IPS DF 6.9 (cell line): ENCODE data around the gene CARS1.
"Not testable (repeated sequence)": the region's sequence is repeated elsewhere in the genome, so short reads cannot be mapped to it uniquely, and the experiment has no call there.

Experiments used
- DNase-seq: peaks from one replicate; pipeline ENCODE4 v3.0.0-alpha.2; 2013; ENCODE audit warnings: low read depth, low spot score
- H3K27ac ChIP-seq: one replicate; pipeline ENCODE4 v1.5.1; 2013; ENCODE audit warnings: low read length, control low read depth
- H3K27me3 ChIP-seq: 2 replicates; pipeline ENCODE4 v1.6.1; 2013; ENCODE audit warnings: mild to moderate bottlenecking, low read length; ENCODE audit not compliant: control insufficient read depth, insufficient read depth
- H3K36me3 ChIP-seq: 2 replicates; pipeline ENCODE4 v1.6.1; 2013; ENCODE audit warnings: low read length; ENCODE audit not compliant: control insufficient read depth, insufficient read depth
- H3K4me1 ChIP-seq: 2 replicates; pipeline ENCODE4 v1.6.1; 2013; ENCODE audit warnings: low read length; ENCODE audit not compliant: control insufficient read depth, insufficient read depth
- H3K4me3 ChIP-seq: 2 replicates; pipeline ENCODE4 v1.5.1; 2013; ENCODE audit warnings: mild to moderate bottlenecking, low read length
- H3K9me3 ChIP-seq: 2 replicates; pipeline ENCODE4 v1.6.1; 2013; ENCODE audit warnings: low read length, inconsistent platforms; ENCODE audit not compliant: control insufficient read depth, insufficient read depth
- WGBS: extraction: QIAGEN DNeasy Blood & Tissue Kit; methylation state at CpG from one replicate; pipeline ENCODE4 v1.1.7; 2013; ENCODE audit warnings: mixed read lengths, missing lambda C conversion rate; ENCODE audit not compliant: insufficient read length, insufficient coverage; 5-methylcytosine and 5-hydroxymethylcytosine counted together

CARS1 gene

DNA sequence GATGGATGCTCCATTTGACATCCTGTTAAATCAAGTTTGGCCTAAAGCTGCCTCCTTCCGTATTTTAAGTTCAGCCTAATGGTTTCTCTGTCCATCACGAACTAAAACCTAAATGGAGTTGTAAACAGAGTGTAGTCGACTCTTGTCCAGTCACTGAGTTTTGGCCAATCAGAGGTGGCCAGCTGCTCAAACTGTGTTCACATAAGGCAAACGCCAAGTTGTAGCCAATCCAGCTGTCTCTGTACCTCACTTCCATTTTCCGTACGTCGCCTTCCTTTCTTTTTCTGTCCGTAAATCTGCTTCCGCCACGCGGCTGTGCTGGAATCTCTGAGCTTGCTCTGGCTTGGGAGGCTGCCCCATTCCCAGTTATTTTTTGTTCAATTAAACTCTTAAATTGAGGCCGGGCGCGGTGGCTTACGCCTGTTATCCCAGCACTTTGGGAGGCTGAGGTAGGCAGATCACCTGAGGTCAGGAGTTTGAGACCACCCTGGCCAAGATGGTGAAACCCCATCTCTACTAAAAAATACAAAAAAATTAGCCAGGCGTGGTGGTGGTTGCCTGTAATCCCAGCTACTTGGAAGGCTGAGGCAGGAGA, 20.7 kb upstream of the CARS1 start:
- no CpG with 5 or more reads among the region's 16 CpGs for WGBS
- DNase-seq, result no peak

DNA sequence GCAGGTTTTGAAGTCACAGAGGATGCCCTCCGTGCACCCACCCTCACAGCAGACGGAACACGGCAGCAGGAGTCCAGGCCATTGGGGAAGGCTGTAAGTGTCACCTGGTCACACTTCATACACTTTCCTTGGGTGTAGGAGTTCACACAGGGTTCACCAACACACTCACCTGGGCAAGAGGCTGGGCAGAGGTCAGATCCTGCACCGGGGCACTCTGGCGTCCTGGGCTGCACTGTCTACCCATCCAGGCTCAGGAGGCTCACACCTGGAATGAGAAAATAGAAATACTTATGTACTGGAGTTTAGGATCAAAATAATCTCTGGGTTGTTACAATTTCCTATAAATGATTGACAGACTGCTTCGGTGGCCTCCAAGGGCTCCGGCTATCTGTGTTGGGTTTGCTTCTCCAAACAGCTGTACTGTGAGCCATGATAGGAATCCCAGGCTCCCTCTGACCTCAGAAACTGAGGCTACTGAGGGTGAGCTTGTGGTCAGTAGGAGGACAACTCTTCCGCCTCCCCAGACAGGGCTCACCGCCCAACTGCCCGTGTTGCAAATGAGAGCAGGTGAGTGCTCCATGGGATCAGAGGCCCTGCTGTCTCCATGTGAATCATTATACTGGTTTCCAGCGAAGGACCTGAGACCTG, 20.1 kb upstream of the CARS1 start:
- Histone ChIP-seq H3K27me3 (no peaks in the 10 kb centered on the region), H3K4me3 (no peak overlapping the region), H3K4me1 (no peaks in the 10 kb centered on the region), H3K27ac (no peak overlapping the region), H3K36me3 (no peaks in the 10 kb centered on the region), H3K9me3 (no peaks in the 10 kb centered on the region)
- no peak for DNase-seq
- WGBS, result no CpG with 5 or more reads among the region's 11 CpGs

More for the DNA sequence above, 20.7 kb upstream of the CARS1 start:
- Histone ChIP-seq H3K4me1 (no peaks in the 10 kb centered on the region), H3K27me3 (no peaks in the 10 kb centered on the region), H3K36me3 (no peaks in the 10 kb centered on the region), H3K4me3 (no peak overlapping the region), H3K27ac (no peak overlapping the region), H3K9me3 (no peaks in the 10 kb centered on the region)

DNA sequence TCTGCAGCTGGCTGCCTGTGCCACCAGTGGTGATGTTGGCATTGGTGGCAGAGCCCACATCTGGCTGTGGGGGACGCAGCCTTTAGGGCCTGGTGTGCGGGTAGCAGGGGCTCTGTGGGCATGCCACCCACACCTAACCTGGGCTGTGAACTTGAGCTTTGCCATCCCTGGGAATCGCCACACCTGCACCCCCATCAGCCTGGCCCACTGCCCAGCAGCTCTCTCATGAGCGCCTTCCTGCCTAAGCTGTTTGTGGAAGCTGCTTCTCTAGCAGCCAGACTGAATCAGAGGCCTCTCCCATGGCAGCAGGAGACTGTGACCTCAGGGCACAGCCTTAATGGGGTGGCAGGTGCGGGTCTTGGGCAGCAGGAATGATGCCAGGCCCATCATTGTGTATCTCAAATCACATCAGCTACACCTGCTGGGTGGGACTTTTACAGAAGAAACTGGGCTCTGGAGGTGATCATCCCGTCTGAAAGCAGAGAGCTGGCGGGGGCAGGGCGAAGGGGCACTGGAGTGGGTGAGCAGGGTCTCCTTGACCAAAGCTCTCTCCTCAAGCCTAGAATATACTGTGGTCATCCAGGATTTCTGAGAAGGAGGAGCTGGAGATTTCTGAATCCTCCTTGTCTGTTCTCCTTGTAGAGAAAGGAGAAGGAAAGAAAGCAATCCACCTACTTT, 17.8 kb upstream of the CARS1 start:
- DNase-seq, result no peak
- WGBS, result no CpG with 5 or more reads among the region's 8 CpGs
- no peaks in the 10 kb centered on the region for H3K36me3 ChIP-seq
- H3K27ac ChIP-seq, result no peak overlapping the region
- H3K4me1 ChIP-seq, result no peaks in the 10 kb centered on the region
- no peaks in the 10 kb centered on the region for H3K27me3 ChIP-seq
- no peaks in the 10 kb centered on the region for H3K9me3 ChIP-seq
- no peak overlapping the region for H3K4me3 ChIP-seq

DNA sequence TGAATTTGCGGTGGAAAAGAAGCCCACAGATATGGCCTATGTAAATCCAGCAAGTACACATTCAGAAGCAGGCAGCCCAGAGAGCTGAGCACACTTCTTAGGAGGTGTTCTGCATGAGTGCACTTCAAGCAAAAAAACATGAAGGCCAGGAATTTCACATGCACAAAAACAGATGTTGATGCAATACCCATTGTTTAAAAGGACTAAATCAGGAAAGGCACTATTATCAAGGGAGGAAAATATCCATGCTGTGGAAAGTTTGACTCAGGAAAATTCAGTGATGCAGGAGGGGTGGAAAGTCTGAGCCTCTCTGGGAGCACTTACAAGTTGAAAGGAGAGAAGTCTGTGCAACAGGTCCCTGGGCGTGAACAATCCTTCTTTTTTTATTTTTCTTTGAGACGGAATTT, 15.8 kb upstream of the CARS1 start:
- DNase-seq, result no peak

DNA sequence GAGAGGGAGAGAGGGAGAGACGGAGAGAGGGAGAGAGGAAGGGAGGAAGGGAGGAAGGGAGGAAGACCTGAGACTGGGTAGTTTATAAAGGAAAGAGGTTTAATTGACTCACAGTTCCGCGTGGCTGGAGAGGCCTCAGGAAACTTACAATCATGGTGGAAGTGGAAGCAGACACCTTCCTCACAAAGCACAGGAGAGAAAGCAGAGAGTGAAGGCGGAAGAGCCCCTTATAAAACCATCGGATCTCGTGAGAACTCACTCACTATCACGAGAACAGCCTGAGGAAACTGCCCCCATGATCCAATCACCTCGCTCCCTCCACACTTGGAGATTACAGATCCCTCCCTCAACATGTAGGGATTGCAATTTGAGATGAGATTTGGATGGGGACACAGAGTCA, 12.2 kb upstream of the CARS1 start:
- WGBS, result no CpG with 5 or more reads among the region's 8 CpGs
- H3K27me3 ChIP-seq, result no peaks in the 10 kb centered on the region

More for the DNA sequence above, 15.8 kb upstream of the CARS1 start:
- H3K9me3 ChIP-seq, result no peaks in the 10 kb centered on the region
- H3K27me3 ChIP-seq, result no peaks in the 10 kb centered on the region
- H3K36me3 ChIP-seq, result no peaks in the 10 kb centered on the region
- no peak overlapping the region for H3K27ac ChIP-seq
- WGBS, result no CpG with 5 or more reads among the region's 3 CpGs
- no peaks in the 10 kb centered on the region for H3K4me1 ChIP-seq
- no peak overlapping the region for H3K4me3 ChIP-seq

DNA sequence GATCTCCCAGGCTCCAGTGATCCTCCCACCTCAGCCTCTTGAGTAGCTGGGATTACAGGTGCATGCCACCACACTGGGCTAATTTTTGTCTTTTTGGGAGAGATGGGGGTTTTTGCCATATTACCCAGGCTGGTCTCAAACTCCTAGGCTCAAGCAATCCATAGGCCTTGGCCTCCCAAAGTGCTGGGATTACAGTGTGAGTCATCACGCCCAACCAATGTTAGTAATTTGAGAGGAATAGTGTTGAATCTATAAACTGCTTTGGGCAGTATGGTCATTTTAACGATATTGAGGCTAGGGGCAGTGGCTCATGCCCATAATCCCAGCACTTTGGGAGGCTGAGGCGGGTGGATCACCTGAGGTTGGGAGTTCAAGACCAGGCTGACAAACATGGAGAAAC, 9.1 kb upstream of the CARS1 start:
- no CpG with 5 or more reads among the region's 3 CpGs for WGBS
- H3K4me3 ChIP-seq, H3K36me3 ChIP-seq: not testable (repeated sequence)

More for the DNA sequence above, 12.2 kb upstream of the CARS1 start:
- Histone ChIP-seq H3K9me3 (no peaks in the 10 kb centered on the region), H3K4me3 (no peak overlapping the region), H3K4me1 (no peaks in the 10 kb centered on the region), H3K36me3 (no peaks in the 10 kb centered on the region), H3K27ac (no peak overlapping the region)
- DNase-seq, result no peak

DNA sequence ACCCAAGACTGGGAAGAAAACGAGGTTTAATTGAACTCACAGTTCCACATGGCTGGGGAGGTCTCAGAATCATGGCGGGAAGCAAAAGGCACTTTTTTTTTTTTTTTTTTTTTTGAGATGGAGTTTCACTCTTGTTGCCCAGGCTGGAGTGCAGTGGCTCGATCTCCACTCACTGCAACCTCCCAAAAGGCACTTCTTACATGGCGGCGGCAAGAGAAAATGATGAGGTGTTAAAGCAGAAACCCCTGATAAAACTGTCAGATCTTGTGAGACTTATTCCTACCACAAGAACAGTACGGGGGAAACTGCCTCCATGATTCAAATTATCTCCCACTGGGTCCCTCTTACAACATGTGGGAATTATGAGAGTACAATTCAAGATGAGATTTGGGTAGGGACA, 7.5 kb upstream of the CARS1 start:
- H3K27ac ChIP-seq, DNase-seq, H3K4me1 ChIP-seq, H3K27me3 ChIP-seq, H3K9me3 ChIP-seq, H3K36me3 ChIP-seq, H3K4me3 ChIP-seq: not testable (repeated sequence)
- WGBS, result no CpG with 5 or more reads among the region's 6 CpGs

More for the DNA sequence above, 9.1 kb upstream of the CARS1 start:
- not testable (repeated sequence) for H3K27ac ChIP-seq, H3K9me3 ChIP-seq, DNase-seq, H3K4me1 ChIP-seq, H3K27me3 ChIP-seq

DNA sequence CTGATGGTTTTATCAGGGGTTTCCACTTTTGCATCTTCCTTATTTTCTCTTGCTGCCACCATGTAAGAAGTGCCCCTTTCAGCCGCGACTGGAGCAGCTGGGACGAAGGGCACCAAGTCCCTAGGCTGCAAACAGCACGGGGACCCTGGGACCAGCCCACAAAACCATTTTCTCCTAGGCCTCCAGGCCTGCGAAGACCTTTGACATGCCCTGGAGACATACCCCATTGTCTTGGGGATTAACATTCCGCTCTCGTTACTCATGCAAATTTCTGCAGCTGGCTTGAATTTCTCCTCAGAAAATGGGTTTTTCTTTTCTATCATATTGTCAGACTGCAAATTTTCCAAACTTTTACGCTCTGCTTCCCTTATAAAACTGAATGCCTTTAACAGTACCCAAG, 6.7 kb upstream of the CARS1 start:
- not testable (repeated sequence) for H3K27ac ChIP-seq, H3K27me3 ChIP-seq, H3K36me3 ChIP-seq, H3K4me1 ChIP-seq, H3K4me3 ChIP-seq, H3K9me3 ChIP-seq
- peak; percentile 7 for DNase-seq
- no CpG with 5 or more reads among the region's 8 CpGs for whole genome bisulfite sequencing

DNA sequence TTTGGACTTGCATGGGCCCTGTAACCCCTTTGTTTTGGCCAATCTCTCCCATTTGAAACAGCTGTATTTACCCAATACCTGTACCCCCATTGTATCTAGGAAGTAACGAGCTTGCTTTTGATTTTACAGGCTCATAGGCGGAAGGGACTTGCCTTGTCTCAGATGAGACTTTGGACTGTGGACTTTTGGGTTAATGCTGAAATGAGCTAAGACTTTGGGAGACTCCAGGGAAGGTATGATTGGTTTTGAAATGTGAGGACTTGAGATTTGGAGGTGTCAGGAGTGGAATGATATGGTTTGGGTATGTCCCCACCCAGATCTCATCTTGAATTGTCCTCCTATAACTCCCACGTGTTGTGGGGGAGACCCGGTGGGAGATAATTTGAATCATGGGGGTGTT, 6.2 kb upstream of the CARS1 start:
- WGBS, result no CpG with 5 or more reads among the region's 4 CpGs
- H3K9me3 ChIP-seq, H3K36me3 ChIP-seq, H3K4me3 ChIP-seq, DNase-seq, H3K4me1 ChIP-seq, H3K27ac ChIP-seq, H3K27me3 ChIP-seq: not testable (repeated sequence)

DNA sequence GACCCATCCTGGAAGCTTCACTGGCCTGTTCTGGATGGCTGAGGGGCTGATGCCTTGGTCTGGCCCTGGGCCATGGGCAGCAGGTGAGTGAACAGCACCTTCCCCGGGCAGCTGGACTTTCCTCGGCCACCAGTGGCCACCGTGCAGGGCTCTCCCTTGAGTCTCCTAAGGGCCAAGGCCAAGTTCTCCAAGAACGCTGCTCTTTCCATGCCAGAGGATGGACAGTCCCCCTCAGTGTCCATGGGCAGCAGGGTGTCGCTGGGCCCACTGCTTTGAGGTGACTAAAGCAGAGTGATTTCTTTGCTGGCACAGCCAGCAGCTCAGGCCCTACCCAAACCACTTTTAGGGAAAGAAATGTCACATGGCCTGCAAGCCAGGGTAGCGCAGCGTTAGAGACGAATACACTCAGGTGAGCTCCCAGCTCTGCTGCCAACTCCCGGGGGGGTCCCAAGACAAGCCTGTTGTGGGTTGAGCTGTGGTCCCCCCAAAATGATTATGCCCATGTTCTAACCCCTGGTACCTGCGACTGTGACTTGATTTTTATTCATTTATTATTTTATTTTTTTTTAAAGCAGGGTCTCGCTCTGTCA, 3.3 kb upstream of the CARS1 start:
- DNase-seq, result no peak
- no CpG with 5 or more reads among the region's 11 CpGs for WGBS
- Histone ChIP-seq H3K27me3 (no peaks in the 10 kb centered on the region), H3K4me3 (no peak overlapping the region), H3K4me1 (peaks cover 1% of the 10 kb centered on the region; the same call in 1 of the 2 replicates), H3K36me3 (0 out of 2 replicates have a peak, but pooled peaks cover 2% of the 10 kb centered on the region), H3K27ac (no peak overlapping the region), H3K9me3 (no peaks in the 10 kb centered on the region)
